OCI-LY1 (cell line): ENCODE results near the gene GPR27.

Experiments
- H2AFZ ChIP-seq: fragments of 200-600 bp; sonication (generic), shearing (Covaris generic); 2 replicates; pipeline ENCODE4 v1.6.0; 2014; ENCODE audit warnings: antibody characterized with exemption, mild to moderate bottlenecking, low read length
- H3F3A ChIP-seq: fragments of 200-600 bp; sonication (generic), shearing (Covaris generic); 2 replicates; pipeline ENCODE4 v1.6.0; 2014; ENCODE audit warnings: mild to moderate bottlenecking, antibody characterized with exemption, low read length, moderate library complexity; ENCODE audit not compliant: insufficient read depth
- H3K27ac ChIP-seq: fragments of 200-600 bp; sonication (generic); 2 replicates; pipeline ENCODE4 v1.5.1; 2014; ENCODE audit warnings: low read length, mixed run types, mild to moderate bottlenecking, low read depth; ENCODE audit not compliant: poor library complexity, severe bottlenecking
- H3K27me3 ChIP-seq: fragments of 200-600 bp; sonication (generic); 2 replicates; pipeline ENCODE4 v1.6.0; 2014; ENCODE audit warnings: antibody characterized with exemption, mild to moderate bottlenecking, low read length, moderate library complexity; ENCODE audit not compliant: insufficient read depth
- H3K36me3 ChIP-seq: fragments of 200-600 bp; sonication (generic); 2 replicates; pipeline ENCODE4 v1.6.1; 2014; ENCODE audit warnings: mild to moderate bottlenecking, antibody characterized with exemption, low read length, moderate library complexity, mixed read lengths; ENCODE audit not compliant: insufficient read depth
- H3K4me1 ChIP-seq: fragments of 200-600 bp; sonication (generic); 2 replicates; pipeline ENCODE4 v1.5.1; 2014; ENCODE audit warnings: mild to moderate bottlenecking, low read length, moderate library complexity; ENCODE audit not compliant: insufficient read depth, severe bottlenecking
- H3K4me2 ChIP-seq: fragments of 200-600 bp; sonication (generic), shearing (Covaris generic); 2 replicates; pipeline ENCODE4 v1.6.1; 2014; ENCODE audit warnings: low read length
- H3K4me3 ChIP-seq: fragments of 200-600 bp; sonication (generic); 2 replicates; pipeline ENCODE4 v1.5.1; 2014; ENCODE audit warnings: low read length, low read depth, mild to moderate bottlenecking, mixed read lengths; ENCODE audit not compliant: poor library complexity, severe bottlenecking
- H3K79me2 ChIP-seq: fragments of 200-600 bp; shearing (Covaris generic); 2 replicates; pipeline ENCODE4 v1.6.1; 2016; ENCODE audit warnings: mixed run types, low read length, mixed read lengths; ENCODE audit not compliant: insufficient read depth
- H3K9ac ChIP-seq: fragments of 200-600 bp; sonication (generic), shearing (Covaris generic); 2 replicates; pipeline ENCODE4 v1.6.1; 2014; ENCODE audit warnings: mild to moderate bottlenecking, low read length, mixed read lengths
- H3K9me2 ChIP-seq: fragments of 200-600 bp; sonication (generic), shearing (Covaris generic); 2 replicates; pipeline ENCODE4 v1.6.1; 2014; ENCODE audit warnings: low read depth, mild to moderate bottlenecking, low read length, mixed read lengths
- H3K9me3 ChIP-seq: fragments of 200-600 bp; shearing (Covaris generic); 2 replicates; pipeline ENCODE4 v1.6.1; 2014; ENCODE audit warnings: low read length, mixed read lengths
- H4K20me1 ChIP-seq: fragments of 200-600 bp; sonication (generic), shearing (Covaris generic); 2 replicates; pipeline ENCODE4 v1.6.0; 2016; ENCODE audit warnings: mild to moderate bottlenecking, low read length; ENCODE audit not compliant: insufficient read depth
- CTCF ChIP-seq: fragments of 200-600 bp; sonication (generic), shearing (Covaris generic); IDR thresholded peaks from 2 replicates; pipeline ENCODE4 v1.5.1; 2017; ENCODE audit warnings: mild to moderate bottlenecking, antibody characterized with exemption, low read length, moderate library complexity, mixed read lengths
- EZH2 ChIP-seq: fragments of 200-600 bp; sonication (generic), shearing (Covaris generic); IDR thresholded peaks from 2 replicates; pipeline ENCODE4 v1.8.0; 2017; ENCODE audit warnings: borderline replicate concordance, mixed run types, mild to moderate bottlenecking, antibody characterized with exemption, low read length, moderate library complexity, mixed read lengths

Gene GPR27

GRCh38 chr3:71710906-71711494 lies 42.7 kb upstream of the GPR27 start:
- Histone ChIP-seq H3K79me2 (no peaks in the 10 kb centered on the region), H3K4me3 (no peak overlapping the region), H3K9me3 (no peaks in the 10 kb centered on the region), H3F3A (no peaks in the 10 kb centered on the region), H2AFZ (no peak overlapping the region), H3K36me3 (no peaks in the 10 kb centered on the region), H3K27ac (no peak overlapping the region), H3K27me3 (peaks cover 3% of the 10 kb centered on the region; the same call in 1 of the 2 replicates), H3K9me2 (no peaks in the 10 kb centered on the region), H4K20me1 (no peaks in the 10 kb centered on the region), H3K4me2 (no peak overlapping the region), H3K9ac (no peak overlapping the region), H3K4me1 (no peaks in the 10 kb centered on the region)
- TF ChIP-seq CTCF (peak; percentile 75), EZH2 (no peak)

- H3K4me2 ChIP-seq = no peak overlapping the region
- no peak overlapping the region for H3K27ac ChIP-seq
- H3K9me2 ChIP-seq = no peaks in the 10 kb centered on the region
- H3F3A ChIP-seq = no peaks in the 10 kb centered on the region
- no peaks in the 10 kb centered on the region for H3K36me3 ChIP-seq
- peaks cover 3% of the 10 kb centered on the region; the same call in 1 of the 2 replicates for H3K27me3 ChIP-seq
- no peak overlapping the region for H3K9ac ChIP-seq
- H3K4me1 ChIP-seq = no peaks in the 10 kb centered on the region
- H3K9me3 ChIP-seq = no peaks in the 10 kb centered on the region
- TF ChIP-seq CTCF (no peak), EZH2 (no peak)
- no peak overlapping the region for H3K4me3 ChIP-seq
- no peaks in the 10 kb centered on the region for H4K20me1 ChIP-seq
- no peaks in the 10 kb centered on the region for H3K79me2 ChIP-seq
- H2AFZ ChIP-seq = no peak overlapping the region
Measured at GRCh38 chr3:71713041-71713440, 40.6 kb upstream of the GPR27 start.

GRCh38 chr3:71714595-71714994 lies 39.1 kb upstream of the GPR27 start:
- H3K27me3 ChIP-seq = no peaks in the 10 kb centered on the region; the same call in 1 of the 2 replicates

More at GRCh38 chr3:71714595-71714994, 39.1 kb upstream of the GPR27 start:
- H3K27ac ChIP-seq = no peak overlapping the region
- no peak overlapping the region for H3K4me3 ChIP-seq
- H3K4me2 ChIP-seq = no peak overlapping the region
- no peak overlapping the region for H2AFZ ChIP-seq
- TF ChIP-seq EZH2 (no peak), CTCF (no peak)
- H4K20me1 ChIP-seq = no peaks in the 10 kb centered on the region
- H3K4me1 ChIP-seq = no peaks in the 10 kb centered on the region
- no peaks in the 10 kb centered on the region for H3K9me2 ChIP-seq
- H3F3A ChIP-seq = no peaks in the 10 kb centered on the region
- H3K79me2 ChIP-seq = no peaks in the 10 kb centered on the region
- no peak overlapping the region for H3K9ac ChIP-seq
- H3K36me3 ChIP-seq = no peaks in the 10 kb centered on the region
- no peaks in the 10 kb centered on the region for H3K9me3 ChIP-seq
